IPS-18c (cell line): Measurements from ENCODE around the gene CFAP45.

Source experiments
- H3K4me3 ChIP-seq: 2 replicates; pipeline ENCODE4 v1.7.0; 2013; ENCODE audit warnings: low read depth, mild to moderate bottlenecking, low read length, moderate library complexity; ENCODE audit not compliant: insufficient read depth
- H3K9me3 ChIP-seq: one replicate; pipeline ENCODE4 v1.6.1; 2013; ENCODE audit warnings: mild to moderate bottlenecking, low read length, moderate library complexity; ENCODE audit not compliant: control insufficient read depth, insufficient read depth

The CFAP45 gene

DNA sequence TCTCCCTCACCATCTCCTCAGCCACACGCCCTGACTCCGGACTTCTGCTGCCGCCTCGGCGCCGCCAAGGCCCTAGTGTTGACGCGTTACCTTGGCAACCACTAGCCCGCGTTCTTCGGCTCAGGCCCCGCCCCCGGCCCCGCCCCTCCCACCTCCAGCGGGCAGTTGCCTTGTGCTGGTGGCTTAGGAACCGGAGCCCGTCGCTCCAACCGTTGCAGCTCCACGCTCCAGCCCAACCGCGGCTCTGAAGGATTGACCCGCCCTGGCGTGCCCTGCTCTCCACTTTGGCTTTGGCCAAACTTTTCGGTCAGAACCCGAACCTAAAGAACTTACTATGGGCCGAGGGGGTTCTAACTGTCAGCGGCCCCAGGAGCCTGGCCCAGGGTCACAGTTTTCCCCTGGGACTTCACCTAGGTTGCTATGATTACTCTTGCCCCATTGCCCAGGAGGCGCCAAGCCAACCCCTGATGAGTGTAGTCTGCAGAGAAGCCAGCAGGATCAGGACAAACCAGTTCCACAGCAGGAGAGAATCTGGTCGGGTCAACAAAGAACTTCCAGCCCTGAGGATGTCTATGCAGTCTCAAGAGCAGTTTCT is at the start of gene CFAP45:
Gene CFAP45 (minus strand): TSS at position 80 of the 595 bp plus-strand sequence. CDS start 67 bp downstream, at position 13.
- Histone ChIP-seq H3K4me3 (no peak within 1 kb of the TSS), H3K9me3 (peaks cover 2% of the 10 kb centered on the region)

- H3K4me3 ChIP-seq: no peak overlapping the region
- H3K9me3 ChIP-seq: no peaks in the 10 kb centered on the region
These were observed 49.2 kb upstream of the CFAP45 start for GRCh38 chr1:159949123-159949522.

GRCh38 chr1:159947942-159948341 is 48.0 kb upstream of the CFAP45 start:
- no peaks in the 10 kb centered on the region for H3K9me3 ChIP-seq
- no peak overlapping the region for H3K4me3 ChIP-seq

DNA sequence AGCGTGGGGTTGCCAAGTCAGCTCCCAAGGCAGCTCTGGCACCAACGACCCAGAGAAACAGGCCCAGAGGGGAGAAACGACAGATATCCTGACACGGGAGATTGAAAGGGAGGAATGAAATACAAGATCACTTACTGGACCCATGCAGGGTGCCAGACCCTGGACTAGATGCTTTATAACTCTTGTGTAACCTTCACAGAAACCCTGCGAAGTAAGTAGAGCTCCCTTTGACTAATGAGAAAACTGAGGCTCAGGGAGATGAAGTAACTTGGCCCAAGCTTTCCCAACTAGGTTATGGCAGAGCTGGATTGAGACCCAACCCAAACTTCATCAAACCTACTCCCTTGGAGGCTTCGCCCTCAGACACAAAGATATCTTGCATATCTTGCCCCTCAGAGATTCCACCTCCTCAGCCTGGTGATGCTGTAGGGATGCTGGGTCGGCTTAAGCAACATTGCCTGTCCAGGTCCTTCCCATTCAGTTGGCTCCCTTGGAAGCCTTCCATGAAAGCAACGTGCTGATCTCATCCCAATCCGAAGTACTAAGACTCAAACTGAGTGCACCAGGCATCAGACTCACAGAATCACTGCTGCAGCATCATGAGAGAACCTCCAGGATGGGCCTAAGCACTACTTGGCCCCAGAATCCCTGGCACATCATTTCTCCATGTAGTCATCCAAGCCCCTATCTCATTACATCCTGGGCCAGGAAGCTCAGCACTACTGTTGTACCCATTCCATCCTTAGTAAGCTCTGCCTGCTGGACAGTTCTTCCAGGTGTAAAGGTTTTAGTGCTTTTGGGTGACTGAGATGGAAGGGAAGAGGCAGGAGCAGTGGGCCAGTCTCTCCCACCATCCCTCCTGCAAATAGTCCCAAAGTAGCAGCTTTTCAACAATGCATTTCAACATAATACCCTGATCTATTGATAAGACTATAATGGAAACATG is 46.5 kb upstream of the CFAP45 start:
- H3K4me3 ChIP-seq: peak overlapping the region; percentile 72
- H3K9me3 ChIP-seq: no peaks in the 10 kb centered on the region

- Histone ChIP-seq H3K9me3 (no peaks in the 10 kb centered on the region), H3K4me3 (peak within 1 kb of the TSS; percentile 72)
These were observed 45.7 kb upstream of the CFAP45 start, which contains the start of gene IGSF9 for GRCh38 chr1:159945483-159946241. Gene IGSF9, minus strand, starts transcription at chr1:159945613. Its CDS starts 2,159 bp downstream, at chr1:159943454.

GRCh38 chr1:159944623-159945455 is 44.9 kb upstream of the CFAP45 start:
- Histone ChIP-seq H3K4me3 (peak overlapping the region; percentile 72), H3K9me3 (no peaks in the 10 kb centered on the region)

- Histone ChIP-seq H3K4me3 (peak overlapping the region; percentile 72), H3K9me3 (no peaks in the 10 kb centered on the region)
These were observed 44.1 kb upstream of the CFAP45 start for GRCh38 chr1:159943908-159944622.

DNA sequence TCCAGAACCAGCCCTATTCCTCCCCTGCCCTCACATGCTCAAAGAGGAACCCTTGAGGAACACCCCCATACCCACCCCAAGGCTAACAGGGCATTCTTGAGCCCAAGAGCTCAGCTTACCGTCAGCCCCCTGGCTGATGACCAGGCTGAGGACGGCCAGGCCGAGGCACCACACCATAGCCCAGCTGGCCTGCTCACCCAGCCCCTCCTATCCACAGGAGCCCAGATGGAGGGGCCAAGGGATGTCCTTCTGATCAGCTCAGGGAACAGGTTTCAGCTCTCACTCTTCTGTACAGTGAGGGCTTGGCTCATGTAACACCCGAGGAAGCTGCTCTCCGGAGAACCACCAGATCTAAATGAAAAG is 43.3 kb upstream of the CFAP45 start:
- Histone ChIP-seq H3K4me3 (no peak overlapping the region), H3K9me3 (no peaks in the 10 kb centered on the region)

GRCh38 chr1:159942632-159943277 is 42.8 kb upstream of the CFAP45 start:
- Histone ChIP-seq H3K9me3 (no peaks in the 10 kb centered on the region), H3K4me3 (no peak overlapping the region)

DNA sequence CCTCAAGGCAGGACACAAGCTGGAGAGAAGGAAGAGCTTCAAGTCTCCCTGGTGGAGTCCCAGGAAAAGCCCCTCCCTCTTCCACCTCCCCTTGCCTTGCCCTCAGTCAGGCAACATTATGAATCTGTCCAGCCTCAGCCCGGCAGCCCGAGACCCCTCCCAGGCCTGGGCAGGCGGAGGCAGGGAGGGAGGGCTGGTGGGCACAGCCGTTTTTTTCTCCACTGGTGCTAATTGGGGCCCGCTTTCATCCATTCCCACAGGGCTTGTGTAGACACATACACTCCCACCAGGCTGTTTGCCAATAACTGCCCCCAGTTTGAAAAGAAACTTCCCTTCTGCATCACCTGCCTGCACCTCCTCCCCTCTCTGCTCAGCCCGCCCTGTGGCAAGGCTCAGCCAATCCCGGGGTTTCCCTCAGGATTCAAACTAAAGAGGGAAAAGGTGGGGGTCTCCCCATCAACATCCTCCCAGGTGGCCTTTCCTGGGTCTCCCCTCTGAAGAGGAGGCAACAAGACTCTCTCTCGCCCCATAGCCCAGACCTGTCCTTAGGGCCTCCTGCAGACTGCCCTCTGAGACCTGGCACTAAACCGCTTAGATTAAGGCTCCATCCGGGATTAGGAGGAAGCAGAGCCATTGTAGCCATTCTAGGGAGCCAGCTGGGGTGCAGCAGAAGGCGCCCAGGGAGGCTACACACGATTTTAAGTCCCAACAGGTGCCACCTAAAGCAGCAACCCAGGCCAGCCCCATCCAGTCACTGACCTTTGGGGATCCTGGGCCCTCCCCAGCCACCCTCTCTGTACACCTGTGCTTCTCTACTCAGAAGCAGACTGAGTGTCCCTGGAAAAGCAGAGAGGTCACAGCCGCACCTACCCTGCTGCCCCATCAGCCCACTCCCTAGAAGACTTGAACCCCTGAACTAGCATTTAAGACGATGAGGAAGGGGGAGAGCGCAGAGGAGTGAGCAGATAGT is 41.9 kb upstream of the CFAP45 start:
- Histone ChIP-seq H3K9me3 (no peaks in the 10 kb centered on the region), H3K4me3 (no peak overlapping the region)

DNA sequence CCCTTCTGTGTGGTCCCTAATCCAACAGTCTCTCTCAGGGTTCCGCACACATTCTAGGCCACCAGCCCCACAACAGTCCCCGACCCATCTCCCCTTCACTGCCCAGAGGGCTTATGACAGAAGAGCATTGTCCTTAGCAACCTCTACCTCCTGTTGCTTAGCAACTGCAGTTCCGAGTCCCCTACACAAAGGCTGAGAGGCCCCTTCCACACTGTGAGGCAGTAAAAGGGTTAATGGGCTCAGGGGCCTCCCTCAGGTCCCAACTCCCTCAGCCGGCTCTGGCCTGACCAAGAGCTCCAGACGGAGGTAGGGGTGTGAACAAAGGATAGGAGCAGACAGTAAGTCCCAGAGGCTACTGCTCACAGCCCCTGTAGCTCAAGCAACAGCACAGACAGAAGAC is 41.2 kb upstream of the CFAP45 start:
- Histone ChIP-seq H3K4me3 (no peak overlapping the region), H3K9me3 (no peaks in the 10 kb centered on the region)

DNA sequence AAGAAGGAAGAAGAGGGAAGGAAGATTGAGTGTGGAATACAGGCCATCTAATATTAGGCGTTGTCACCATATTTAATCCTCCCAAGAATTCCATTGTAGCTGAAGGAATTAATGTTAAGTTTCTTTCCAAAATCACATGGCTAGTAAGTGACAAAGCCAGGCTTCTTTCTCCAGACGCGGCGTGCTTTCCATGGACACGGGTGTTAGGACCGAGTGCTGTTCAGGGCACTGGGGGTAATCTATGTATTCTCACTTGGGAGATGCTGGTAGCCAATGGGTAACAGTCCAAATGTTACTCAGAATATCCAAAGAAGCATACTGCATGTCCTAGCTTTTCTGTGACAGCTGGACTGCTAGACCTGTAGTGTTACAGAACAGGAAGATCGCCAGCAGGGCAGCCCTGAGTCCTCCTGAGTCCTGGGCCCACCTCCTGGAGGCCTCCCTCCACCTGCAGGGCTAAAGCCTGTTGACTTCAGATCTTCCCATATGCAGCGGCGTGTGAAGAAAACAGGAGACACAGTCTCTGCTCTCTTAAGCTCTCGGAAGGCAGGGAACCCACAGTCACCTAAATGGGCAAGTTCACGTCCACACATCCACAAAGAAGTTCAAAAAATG is 40.1 kb upstream of the CFAP45 start:
- no peaks in the 10 kb centered on the region for H3K9me3 ChIP-seq
- H3K4me3 ChIP-seq: no peak overlapping the region

- Histone ChIP-seq H3K4me3 (no peak overlapping the region), H3K9me3 (no peaks in the 10 kb centered on the region)
These were observed 39.7 kb upstream of the CFAP45 start for GRCh38 chr1:159939678-159940002.

GRCh38 chr1:159938905-159939677 is 39.1 kb upstream of the CFAP45 start:
- no peak overlapping the region for H3K4me3 ChIP-seq
- H3K9me3 ChIP-seq: no peaks in the 10 kb centered on the region
